ENCODE measurements around the gene TSPAN11. TPM values are rescaled to one million over a fixed set of nuclear protein-coding genes. Genes with fewer than 3 reads are reported as not detected.
"Not testable (repeated sequence)": the region's sequence is repeated elsewhere in the genome, so short reads cannot be mapped to it uniquely, and the experiment has no call there.

Gene TSPAN11
- polyA plus RNA-seq, 4 donors = 4.1 to 6.0 (median 5.3) TPM

DNA sequence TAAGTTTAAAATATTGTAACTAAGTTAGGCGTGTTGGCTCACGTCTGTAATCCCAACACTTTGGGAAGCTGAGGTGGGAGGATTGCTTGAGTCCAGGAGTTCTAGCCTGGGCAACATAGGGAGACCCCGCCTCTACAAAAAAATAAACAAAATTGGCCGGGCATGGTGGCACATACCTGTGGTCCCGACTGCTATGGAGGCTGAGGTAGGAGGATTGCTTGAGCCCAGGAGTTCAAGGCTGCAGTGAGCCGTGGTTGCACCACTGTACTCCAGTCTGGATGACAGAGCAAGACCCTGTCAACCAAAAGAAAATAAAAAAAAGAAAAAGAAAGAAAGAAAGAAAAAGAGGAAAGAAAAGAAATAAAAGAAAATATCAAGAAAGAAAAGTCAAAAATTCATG lies 72.5 kb downstream of the TSPAN11 start:
- DNase-seq (ENCODE audit: low read depth in 4 of 4, low spot score in 2 of 4) = no peak

DNA sequence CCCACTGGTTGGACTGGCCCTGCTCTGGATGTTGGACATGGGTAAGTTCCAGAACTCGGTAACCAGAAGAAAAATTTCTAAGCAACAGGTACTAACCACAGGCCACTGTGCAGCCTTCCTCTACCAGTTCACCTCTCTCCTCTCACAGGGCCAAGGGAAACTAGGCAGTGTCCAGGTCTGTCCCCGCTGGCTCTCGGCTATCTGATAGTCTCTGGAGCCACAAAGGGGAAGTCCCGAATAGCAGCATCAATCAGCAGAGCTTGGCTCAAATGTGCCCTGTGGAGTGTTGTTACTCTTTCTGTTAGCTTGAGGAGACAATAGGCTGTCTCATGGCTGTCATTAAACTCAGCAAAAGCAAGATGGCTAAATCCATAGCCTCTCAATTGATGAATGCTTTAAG lies 73.2 kb downstream of the TSPAN11 start:
- DNase-seq (ENCODE audit: low read depth in 4 of 4, low spot score in 2 of 4) = no peak

DNA sequence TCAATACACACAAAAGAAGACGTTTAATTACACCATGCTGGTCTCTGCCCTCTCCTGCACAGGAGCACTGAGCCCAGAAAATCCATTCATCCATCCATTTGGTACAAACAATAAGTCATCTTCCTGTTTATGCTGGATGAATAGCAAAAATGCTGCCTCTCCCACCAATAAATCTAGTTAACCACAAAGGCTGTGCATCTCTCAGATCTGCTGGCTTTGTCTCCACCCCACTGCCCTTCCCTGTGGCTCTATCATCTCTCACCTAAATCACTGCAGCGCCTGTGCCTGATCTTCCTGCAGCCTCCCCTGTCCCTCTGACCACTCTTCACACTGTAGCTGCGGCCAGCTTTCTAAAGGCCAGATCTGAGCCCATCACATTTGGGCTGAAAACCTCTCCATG lies 74.2 kb downstream of the TSPAN11 start:
- DNase-seq (ENCODE audit: low read depth in 4 of 4, low spot score in 2 of 4) = no peak

DNA sequence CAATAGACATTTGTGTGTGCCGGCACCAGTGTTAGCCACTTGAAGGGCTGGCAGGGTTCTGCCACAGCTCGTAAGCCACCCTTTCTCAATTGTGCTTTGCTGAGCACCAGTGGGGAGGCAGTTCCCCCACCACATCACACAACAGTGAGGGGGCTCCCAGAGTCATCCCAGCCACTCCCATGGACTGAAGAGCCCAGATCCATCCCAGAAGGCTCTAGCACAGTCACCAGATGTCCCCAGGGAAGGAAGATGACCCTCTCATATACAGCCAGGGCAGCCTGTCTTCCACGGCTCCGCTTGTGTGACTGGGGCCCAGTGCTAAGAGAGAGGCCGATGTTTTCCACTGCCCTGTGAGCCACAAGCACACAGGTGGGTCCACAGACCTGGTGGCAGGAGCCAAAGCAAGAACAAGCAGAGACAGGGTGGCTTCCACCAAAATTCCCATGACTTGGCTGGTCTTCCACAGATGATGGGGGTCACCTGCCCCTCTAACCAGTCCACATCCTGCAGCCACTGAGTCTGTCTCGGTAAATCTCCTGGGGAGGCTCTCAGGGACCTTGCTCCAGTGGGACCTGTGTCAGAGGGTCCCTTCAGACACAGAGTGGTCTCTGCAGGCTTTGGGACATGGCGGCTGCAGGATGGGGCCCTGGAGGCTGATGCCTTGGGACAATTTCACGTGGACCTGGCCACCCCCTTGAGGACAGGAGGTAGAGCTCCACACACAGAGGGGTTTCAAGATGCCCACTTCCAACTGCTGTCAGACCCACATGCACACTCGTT lies 75.2 kb downstream of the TSPAN11 start:
- no peak for DNase-seq (ENCODE audit: low read depth in 4 of 4, low spot score in 2 of 4)

DNA sequence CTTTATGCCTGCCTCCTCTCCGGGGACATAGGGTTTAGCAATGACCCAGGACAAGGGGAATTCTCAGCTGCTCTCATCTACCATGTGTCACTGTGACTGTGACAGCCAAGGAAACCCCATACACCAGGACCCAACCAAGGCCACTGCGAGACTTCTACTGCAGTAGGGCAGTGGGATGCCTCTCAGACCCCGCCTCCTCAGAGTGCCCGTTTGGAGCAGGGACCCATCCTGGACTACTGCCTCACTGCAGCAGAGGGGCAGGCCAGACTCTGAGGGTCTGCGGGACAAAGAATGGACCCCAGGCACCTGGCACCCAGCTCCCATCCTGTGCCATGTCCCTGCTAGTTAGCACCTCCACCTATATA lies 75.8 kb downstream of the TSPAN11 start:
- no peak for DNase-seq (ENCODE audit: low read depth in 4 of 4, low spot score in 2 of 4)

DNA sequence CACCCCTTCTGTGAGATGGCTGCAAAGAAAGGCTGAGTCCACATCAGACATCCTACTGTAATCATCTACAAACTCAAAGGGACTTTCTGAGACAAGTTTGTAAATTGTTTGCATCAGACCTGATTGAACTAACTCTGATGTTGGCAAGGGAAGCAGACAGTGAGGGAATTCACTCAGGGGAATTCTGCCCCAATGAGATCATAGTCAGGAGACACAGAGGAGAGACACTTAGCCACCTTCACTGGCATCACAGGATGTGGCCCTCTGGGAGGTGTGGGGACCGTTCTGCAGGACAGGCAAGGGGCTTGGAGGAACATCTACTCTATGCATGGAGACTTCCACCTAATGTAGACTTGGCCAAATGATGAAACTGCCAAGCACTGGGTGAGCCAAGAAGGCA lies 76.5 kb downstream of the TSPAN11 start:
- DNase-seq (ENCODE audit: low read depth in 4 of 4, low spot score in 2 of 4) = no peak

DNA sequence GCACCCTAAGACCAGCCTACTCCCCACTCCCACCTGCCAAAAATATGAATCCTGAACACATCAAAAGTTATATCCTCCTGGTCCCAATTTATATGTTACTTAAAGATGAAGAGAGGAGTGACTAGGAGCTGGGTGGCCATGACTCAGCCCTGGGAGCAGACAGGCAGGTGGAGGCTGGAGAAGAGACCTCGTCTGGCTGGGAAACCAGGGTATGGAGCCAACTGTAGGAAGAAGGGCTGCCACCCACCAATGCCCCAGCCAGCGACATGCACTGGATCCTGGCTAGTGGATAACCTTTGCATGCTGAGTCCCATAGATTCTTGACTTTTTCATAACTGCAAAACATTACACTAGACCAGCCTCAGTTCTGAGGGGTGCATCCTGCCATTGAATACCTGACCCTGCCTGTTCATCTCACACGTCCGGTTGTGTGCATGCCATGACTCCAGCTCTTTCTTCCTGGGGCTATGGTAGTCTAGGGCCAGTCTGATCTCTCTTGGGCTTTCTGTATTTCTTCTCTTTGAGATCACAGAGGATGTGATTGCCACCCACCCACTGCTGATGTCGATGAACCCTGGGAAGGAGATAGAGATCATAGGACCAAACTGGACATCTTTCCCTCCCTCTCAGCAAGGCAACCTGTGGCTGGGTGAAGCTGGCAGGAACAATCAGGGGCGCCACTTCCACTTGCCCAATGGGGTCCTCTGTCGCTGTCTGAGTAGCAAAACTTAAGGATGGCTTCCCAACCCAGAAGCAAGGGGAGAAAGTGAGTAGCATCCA lies 77.5 kb downstream of the TSPAN11 start:
- no peak for DNase-seq (ENCODE audit: low read depth in 4 of 4, low spot score in 2 of 4)

DNA sequence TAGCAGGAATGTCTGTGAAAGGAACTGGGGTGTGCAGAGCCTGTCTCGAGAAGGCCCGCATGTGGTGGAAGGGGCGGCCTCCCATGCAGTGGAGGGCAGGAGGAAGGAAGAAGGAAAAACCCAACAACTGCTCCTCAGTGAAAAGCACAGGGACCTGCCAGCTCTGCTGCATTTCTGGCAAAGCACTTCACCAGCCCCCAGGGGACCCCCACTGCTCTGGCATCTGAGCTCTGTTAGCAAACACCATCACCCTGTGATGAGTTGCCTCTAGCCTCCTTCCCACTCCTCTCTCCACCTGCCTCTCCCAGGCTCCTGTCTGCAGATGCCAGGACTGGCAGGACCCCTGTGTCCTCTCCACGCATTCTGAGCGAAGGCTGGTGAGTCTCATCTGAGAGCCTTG lies 78.1 kb downstream of the TSPAN11 start:
- no peak for DNase-seq (ENCODE audit: low read depth in 4 of 4, low spot score in 2 of 4)

DNA sequence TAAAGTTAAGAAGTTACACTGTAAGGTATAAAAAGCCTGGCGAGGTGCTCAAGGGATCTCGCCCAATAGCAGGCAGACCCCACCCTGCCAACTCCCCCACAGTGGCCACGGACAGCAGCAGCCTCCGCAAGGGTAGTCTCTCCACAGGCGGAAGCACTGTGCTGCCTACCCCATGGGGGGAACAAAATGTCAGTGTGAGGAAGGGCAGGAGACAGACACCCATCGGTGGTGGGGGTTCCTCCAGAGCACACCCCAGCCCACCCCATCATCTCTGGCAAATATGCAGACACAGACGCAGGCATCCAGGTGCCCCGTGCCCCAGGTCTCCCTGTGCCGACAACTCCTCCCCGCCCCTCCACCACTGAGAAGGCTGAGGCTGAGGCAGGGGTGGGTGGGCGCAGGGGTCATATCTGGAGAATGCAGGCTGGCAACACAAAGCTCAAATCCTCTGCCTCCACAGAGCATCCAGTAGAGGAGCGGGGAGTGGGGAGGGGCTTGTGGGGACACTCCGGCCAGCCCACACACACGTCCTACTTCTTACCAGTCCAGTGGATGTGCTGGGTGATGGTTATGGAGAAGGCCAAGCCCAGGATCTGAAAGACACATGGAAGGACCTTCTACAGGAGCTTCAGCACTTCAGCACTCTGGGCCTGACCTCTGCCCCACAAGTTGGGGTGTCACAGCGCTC lies 78.9 kb downstream of the TSPAN11 start:
- DNase-seq (ENCODE audit: low read depth in 4 of 4, low spot score in 2 of 4) = no peak

DNA sequence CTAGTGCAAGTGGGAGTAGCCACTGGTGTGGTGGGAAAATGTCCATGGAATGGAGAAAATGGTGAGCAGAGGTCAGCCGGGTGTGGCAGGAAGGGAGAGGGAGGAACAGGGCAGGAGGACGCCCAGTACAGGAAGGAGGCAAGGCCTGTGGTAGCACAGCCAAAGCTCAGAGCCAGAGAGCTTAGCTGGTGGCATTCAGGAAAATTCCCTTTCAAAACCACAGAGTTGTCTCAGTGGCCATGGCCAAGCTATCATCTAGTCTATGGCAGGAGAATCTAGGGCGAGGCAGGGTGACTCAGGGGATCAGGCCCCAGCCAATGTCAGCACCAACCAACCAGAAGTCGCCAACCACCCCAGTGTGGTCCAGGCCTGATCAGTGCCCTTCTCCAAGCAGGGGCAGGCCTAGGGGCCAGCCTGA lies 79.4 kb downstream of the TSPAN11 start:
- no peak for DNase-seq (ENCODE audit: low read depth in 4 of 4, low spot score in 2 of 4)

DNA sequence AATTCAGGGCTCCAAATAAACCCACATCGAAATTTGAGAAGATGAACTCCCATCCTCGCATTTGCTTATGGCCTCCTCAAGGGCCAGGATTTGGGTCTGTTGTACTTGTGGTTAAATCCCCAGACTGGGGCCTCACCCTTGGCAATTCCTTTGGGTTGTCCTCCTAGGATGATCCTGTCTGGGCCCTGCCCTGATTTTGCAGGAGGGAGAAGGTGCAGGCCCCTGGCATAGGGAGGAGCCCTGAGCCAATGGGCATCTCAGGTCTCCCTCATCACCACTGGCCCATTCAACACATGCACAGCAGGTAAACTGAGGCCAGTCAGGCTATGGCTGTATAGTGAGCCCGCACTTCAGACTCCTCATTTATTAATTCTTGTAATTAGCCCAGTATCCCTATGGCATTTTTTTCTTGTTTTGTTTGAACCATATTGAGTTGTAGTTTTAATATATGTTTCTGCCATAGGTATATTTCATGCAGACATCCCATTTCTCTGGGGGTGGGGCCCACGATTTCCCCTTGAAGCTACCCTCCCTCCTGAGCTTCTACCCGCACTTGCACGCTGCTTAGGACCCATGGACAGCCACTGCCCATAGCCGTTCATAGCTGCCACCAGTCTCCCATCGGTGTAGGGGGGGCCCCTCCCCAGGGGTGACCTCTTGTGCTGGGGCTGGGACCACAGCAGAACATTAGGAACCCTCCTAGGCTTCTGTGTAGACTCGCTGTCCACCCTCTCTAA lies 80.0 kb downstream of the TSPAN11 start:
- no peak for DNase-seq (ENCODE audit: low read depth in 4 of 4, low spot score in 2 of 4)

DNA sequence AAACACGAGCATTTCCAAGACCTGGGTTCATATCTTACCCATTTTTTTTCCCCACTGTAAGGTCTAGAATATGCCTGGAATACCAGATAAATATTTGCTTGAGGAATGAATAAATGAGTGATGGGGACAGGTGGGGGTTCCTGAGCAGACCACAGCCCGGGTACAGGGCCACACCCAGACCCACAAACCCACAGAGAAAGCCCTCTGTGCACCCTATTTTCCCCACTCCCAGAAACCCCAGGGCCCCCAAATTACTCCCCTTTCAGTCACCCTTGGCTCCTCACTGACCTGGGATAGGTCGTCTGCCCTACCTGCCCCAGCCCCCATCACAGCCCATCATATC lies 80.6 kb downstream of the TSPAN11 start:
- no peak for DNase-seq (ENCODE audit: low read depth in 4 of 4, low spot score in 2 of 4)

DNA sequence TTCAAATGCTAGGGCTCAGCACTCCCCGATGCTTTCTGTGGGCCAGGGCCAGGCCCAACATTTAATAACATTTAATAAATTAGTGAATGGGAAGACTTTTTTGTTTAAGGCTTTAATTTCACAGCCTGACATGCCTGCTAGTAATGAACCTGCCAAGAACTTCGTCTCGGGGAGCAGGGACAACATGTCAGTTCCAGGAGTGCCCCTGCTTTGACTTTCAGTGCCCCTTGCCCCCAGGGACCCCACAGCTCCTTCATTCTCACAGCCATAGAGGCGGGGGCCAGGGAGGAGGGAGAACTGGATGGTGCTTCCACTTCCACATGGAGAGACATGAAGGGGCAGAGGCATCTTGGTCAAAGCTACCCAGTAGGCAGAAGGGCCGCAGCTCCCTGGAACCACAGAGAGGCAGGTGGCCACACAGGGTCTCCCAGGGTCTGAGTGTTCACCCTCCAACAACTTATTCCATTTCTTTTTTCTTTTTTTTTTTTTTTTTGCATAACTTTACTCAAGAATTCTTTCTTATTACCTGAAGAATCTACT lies 81.2 kb downstream of the TSPAN11 start:
- DNase-seq (ENCODE audit: low read depth in 4 of 4, low spot score in 2 of 4) = no peak

DNA sequence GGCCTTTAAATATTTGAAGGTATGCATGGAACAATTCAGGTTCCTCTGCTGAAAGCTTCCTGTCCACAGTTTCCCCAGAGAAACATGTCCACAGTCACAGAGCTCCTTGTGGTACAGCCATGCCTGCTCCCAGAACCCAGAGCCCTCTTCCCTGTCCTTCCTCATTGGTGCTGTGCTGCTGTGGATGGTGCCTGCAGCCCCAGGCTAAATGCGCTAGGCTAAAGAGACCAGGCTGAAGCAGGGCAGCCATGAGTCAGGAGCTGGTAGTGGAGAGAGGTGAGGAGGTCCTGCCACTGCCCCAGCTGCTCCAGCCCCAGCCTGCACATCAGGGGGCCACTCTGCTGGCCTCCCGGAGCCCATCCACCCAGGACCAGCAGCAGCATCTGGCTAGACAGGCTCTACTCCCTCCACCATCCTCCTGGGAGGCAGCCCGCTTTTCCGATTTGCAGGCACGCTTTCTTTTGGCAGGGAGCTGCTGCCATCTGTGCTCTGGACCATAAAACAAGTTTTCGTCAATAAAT lies 81.8 kb downstream of the TSPAN11 start:
- DNase-seq (ENCODE audit: low read depth in 4 of 4, low spot score in 2 of 4) = no peak

DNA sequence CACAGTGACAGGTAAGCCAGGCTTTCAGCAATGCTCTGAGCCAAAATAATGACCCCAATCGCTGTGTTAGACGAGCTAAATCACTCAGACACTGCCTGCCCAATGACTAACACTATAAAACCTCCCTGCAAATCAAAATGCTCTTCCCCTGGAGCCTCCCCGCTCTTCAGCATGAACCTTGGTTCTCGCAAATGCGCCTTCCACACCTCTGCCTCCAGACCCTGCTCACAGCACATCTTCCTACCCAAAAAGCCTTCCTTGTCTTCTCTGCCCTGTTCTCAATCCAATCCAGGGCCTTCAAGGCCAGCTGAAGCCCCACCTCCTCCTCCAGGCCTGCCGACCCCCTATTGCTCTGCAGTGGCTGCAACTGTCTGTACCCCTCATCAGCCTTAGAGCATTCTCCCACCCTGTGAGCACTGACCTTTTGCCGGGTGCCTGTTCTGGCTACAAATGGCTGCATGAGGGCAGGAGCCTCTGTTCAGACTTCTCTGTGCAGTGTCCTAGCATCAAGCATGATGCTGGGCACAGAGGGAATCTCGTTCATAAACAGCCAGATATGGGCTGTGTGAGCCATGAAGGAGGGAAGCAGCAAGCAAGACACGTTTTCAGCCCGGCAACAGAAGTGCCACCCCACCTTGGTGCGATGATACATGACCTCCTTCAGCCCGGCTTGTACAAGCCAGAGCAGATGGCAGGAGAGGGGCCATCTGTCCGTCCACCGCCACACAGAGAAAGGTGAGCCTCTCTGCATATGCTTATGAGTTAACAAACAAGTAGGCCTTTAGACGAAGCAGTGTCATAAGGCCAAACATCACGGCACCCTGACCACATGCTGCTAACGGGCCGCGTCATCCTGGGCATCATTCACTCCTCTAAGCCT lies 82.7 kb downstream of the TSPAN11 start:
- DNase-seq (ENCODE audit: low read depth in 4 of 4, low spot score in 2 of 4) = no peak

DNA sequence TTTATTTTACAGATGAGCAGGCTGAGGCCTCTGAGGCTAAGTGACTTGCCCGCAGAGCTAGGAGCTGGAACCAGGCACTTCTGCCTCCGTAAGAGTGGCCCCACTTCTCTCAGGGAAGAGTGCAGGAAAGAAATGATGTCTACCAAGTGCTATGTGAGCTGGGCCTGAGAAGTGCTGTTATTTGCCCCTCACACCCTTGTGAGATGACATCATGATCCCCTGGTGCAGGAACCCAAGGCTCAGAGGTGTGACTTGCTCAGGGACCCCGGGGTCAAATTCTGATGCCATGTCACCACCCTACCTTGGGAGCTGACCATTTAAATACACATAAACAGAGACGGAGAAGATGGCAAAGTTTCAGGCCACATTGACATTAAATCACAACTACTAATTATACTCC lies 83.4 kb downstream of the TSPAN11 start:
- no peak for DNase-seq (ENCODE audit: low read depth in 4 of 4, low spot score in 2 of 4)

DNA sequence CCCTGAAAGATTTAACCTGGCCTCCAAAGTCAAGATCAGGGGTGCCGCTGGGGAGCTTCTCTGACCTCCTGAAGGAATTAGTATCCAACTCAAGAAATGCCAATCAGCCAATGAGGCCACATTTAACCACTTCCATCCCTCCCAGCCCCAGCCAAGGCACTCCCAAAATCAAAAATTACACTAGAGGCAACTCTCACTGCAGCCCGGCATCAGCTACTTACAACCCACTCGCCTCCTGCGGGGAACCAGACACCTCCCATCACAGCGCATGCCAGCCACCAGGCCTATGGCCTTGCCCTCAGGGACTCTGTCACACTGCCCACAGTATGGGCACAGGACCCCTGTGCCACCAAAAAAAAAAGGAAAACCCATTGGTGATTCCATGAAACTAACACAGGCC lies 84.8 kb downstream of the TSPAN11 start:
- no peak for DNase-seq (ENCODE audit: low read depth in 4 of 4, low spot score in 2 of 4)

DNA sequence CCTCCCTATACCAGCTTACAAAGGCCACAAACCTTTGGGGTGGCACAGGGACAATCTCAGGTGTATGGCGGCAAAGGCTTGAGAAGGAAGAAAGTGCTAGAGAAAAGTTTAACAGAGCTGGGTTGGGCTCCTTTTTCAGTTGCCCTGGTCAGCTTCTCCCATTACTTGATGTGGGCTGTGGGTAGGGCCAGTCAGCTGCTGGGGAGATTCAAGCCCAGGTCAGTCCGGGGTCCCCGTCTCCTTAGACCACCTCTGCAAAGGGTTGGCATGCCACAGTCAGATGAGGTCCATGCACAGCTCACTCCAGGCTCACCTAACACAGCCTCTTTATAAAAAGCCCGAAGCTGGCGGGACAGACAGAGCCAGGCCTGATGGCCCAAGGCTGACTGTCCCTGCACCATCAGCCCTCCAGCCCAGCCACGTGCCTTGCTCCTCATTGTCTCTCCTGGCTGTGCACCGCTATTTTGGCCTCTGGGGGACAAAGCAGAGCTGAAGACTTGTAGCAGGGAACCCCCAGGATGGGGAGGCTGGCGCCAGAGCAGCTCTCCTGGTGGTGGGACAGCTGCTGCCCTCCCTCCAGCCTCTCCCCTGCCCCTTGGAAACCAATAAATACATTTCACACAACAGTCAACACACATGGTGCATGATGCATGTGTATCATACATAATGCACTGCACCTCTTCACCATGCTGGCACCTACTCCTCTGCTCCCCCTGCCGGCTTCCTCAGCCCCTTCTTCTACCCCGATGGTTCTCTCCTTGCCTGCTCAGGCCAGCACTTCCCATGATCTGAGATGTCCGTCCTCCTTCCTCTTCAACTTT lies 85.4 kb downstream of the TSPAN11 start:
- DNase-seq (ENCODE audit: low read depth in 4 of 4, low spot score in 2 of 4) = no peak

DNA sequence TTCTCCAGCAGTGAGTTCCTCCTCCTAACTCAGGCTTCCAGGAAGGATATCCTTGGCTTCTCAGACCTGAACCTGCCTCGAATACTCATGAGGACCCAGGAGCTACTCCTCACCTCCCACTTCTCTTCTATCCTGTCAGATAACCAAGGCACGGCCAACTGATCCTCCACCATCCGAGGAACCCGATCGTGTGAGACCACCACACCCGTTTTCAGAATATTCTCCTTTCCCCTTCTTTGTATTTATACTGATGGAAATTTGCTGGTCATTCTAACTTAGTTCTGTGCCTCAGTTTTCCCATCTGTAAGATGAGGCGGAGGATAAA lies 86.0 kb downstream of the TSPAN11 start:
- not testable (repeated sequence) for DNase-seq (ENCODE audit: low read depth in 4 of 4, low spot score in 2 of 4)

Measured in left renal cortex interstitium (tissue), 4 donors.